Ascending aorta (tissue), 2 donors: ENCODE measurements around the gene CCT2. TPM values are rescaled to one million over a fixed set of nuclear protein-coding genes. Genes with fewer than 3 reads are reported as not detected.
A peak's percentile ranks its signal among the peaks of the same experiment; 100 is the strongest.

Experiments used
- DNase-seq, 2 donors: peaks; one replicate each; pipeline ENCODE4 v3.0.0-alpha.2; 2019; ENCODE audit warnings: low spot score in 2 of 2
- H3K27ac ChIP-seq, 2 donors: fragments of 200-600 bp; sonication (generic); one replicate each; pipeline ENCODE4 v1.5.1; 2016 to 2017; ENCODE audit warnings: mild to moderate bottlenecking in 1 of 2
- H3K27me3 ChIP-seq: fragments of 200-600 bp; sonication (generic); one replicate; pipeline ENCODE4 v1.5.1; 2017
- H3K36me3 ChIP-seq, 2 donors: fragments of 200-600 bp; sonication (generic); one replicate each; pipeline ENCODE4 v1.5.1; 2016
- H3K4me1 ChIP-seq, 2 donors: fragments of 200-600 bp; sonication (generic); one replicate each; pipeline ENCODE4 v1.5.1; 2016 to 2017; ENCODE audit warnings: mild to moderate bottlenecking in 1 of 2
- H3K4me3 ChIP-seq, 2 donors: fragments of 200-600 bp; sonication (generic); one replicate each; pipeline ENCODE4 v1.5.1; 2016 to 2017; ENCODE audit warnings: mild to moderate bottlenecking in 1 of 2
- H3K9me3 ChIP-seq, 2 donors: fragments of 200-600 bp; sonication (generic); one replicate each; pipeline ENCODE4 v1.5.1; 2016
- intact Hi-C: fragments of 100-400 bp; cut with DNase I; formaldehyde crosslinking; loops from one replicate; pipeline ENCODE4 v1.15.1; 2023
- total RNA-seq: library from RNA; depleted of rRNA; stranded (reverse); fragments of >200 nt; gene quantifications from one replicate; pipeline ENCODE4 v1.1.0, GENCODE V29; 2016
- TF ChIP-seq, protein P1 (sequence below), 3 experiments: fragments of 200-600 bp in 2 of 3; fragments of 450-650 bp in 1 of 3; sonication (generic) in 2 of 3; IDR thresholded peaks; one replicate each; pipeline ENCODE4 v1.5.1; 2016 to 2019; ENCODE audit warnings: antibody characterized with exemption in 3 of 3, mild to moderate bottlenecking in 1 of 3, moderate library complexity in 1 of 3

Gene CCT2
- total RNA-seq, 1 donor from 2014 or later = 65.0 TPM

- intact Hi-C loops = no loop called here
- no peak for DNase-seq
- no peak overlapping the region for H3K27ac ChIP-seq
- no peaks in the 10 kb centered on the region for H3K4me1 ChIP-seq
- H3K27me3 ChIP-seq = no peaks in the 10 kb centered on the region
- no peak overlapping the region for H3K4me3 ChIP-seq
- H3K36me3 ChIP-seq = no peaks in the 10 kb centered on the region
- H3K9me3 ChIP-seq = no peaks in the 10 kb centered on the region
- TF ChIP-seq, protein P1, sequence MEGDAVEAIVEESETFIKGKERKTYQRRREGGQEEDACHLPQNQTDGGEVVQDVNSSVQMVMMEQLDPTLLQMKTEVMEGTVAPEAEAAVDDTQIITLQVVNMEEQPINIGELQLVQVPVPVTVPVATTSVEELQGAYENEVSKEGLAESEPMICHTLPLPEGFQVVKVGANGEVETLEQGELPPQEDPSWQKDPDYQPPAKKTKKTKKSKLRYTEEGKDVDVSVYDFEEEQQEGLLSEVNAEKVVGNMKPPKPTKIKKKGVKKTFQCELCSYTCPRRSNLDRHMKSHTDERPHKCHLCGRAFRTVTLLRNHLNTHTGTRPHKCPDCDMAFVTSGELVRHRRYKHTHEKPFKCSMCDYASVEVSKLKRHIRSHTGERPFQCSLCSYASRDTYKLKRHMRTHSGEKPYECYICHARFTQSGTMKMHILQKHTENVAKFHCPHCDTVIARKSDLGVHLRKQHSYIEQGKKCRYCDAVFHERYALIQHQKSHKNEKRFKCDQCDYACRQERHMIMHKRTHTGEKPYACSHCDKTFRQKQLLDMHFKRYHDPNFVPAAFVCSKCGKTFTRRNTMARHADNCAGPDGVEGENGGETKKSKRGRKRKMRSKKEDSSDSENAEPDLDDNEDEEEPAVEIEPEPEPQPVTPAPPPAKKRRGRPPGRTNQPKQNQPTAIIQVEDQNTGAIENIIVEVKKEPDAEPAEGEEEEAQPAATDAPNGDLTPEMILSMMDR (IDR thresholded peaks at IDR 0.05) = no peak
These were observed 42.2 kb downstream of the CCT2 start for GRCh38 chr12:69627501-69627900.

DNA sequence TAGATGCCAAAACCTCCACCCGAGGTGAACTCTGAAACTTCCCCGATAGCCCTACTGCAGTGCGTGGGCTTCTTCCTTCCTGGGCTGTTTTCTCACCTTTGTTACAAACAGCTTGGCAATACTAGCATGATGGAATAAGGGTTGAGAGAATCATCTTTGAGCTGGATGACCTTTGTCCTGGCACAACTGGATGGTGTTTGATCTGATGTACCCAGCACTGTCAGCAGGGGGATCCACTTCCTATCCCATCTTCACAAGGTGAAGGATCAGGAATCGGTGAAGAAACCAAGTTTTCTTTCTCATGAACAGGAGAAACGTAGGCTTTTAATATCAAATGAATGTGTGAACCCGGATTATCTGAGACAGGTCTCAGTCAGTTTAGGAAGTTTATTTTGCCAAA lies 44.9 kb downstream of the CCT2 start:
- no peak for DNase-seq
- H3K9me3 ChIP-seq = no peaks in the 10 kb centered on the region
- H3K27ac ChIP-seq = no peak overlapping the region
- no peak overlapping the region for H3K4me3 ChIP-seq
- no peaks in the 10 kb centered on the region for H3K27me3 ChIP-seq
- TF ChIP-seq, protein P1 (IDR thresholded peaks at IDR 0.05) = no peak
- no peaks in the 10 kb centered on the region for H3K36me3 ChIP-seq
- intact Hi-C loops = no loop called here
- no peaks in the 10 kb centered on the region for H3K4me1 ChIP-seq

- no peaks in the 10 kb centered on the region for H3K9me3 ChIP-seq
- no peaks in the 10 kb centered on the region for H3K27me3 ChIP-seq
- intact Hi-C loops = no loop called here
- DNase-seq = no peak
- H3K4me3 ChIP-seq = no peak overlapping the region
- TF ChIP-seq, protein P1 (IDR thresholded peaks at IDR 0.05) = no peak
- no peaks in the 10 kb centered on the region for H3K36me3 ChIP-seq
- no peak overlapping the region for H3K27ac ChIP-seq
- H3K4me1 ChIP-seq = no peaks in the 10 kb centered on the region
These were observed 47.8 kb downstream of the CCT2 start for GRCh38 chr12:69633061-69633460.

- H3K36me3 ChIP-seq = no peaks in the 10 kb centered on the region
- no peaks in the 10 kb centered on the region for H3K4me1 ChIP-seq
- intact Hi-C loops = loop anchor here (2.0 kb wide), 1 partner anchor 281 kb away; the partner anchor contains the start of gene YEATS4
- no peaks in the 10 kb centered on the region for H3K9me3 ChIP-seq
- no peak overlapping the region for H3K4me3 ChIP-seq
- no peaks in the 10 kb centered on the region for H3K27me3 ChIP-seq
- H3K27ac ChIP-seq = no peak overlapping the region
- DNase-seq = peak in 1 of 2 donors; percentile 65
- TF ChIP-seq, protein P1 (IDR thresholded peaks at IDR 0.05) = peak; percentile 34 to 72 (median 65)
These were observed 54.2 kb downstream of the CCT2 start for GRCh38 chr12:69639400-69640016.

DNA sequence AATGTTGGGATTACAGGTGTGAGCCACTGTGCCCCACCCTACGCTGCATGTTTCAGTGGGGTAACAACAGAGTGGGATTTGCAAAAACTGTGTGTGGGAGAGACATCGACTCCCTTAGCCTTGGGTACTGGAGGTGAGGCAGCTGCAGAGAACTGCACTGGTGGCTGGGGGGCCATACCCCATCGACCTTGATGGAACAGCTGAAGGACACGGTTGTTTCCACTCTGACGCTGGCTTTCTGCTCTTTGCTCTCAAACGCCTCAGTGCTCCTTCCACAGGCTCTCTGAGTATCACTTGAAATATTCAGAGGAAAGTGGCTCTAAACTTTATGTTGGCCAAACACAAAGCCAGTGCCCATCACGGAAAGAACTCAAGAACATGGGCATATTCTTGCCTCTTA lies 56.3 kb downstream of the CCT2 start:
- DNase-seq = peak in 1 of 2 donors; percentile 13
- intact Hi-C loops = no loop called here
- TF ChIP-seq, protein P1 (IDR thresholded peaks at IDR 0.05) = no peak
- H3K36me3 ChIP-seq = no peaks in the 10 kb centered on the region
- no peak overlapping the region for H3K4me3 ChIP-seq
- H3K9me3 ChIP-seq = no peaks in the 10 kb centered on the region
- no peaks in the 10 kb centered on the region for H3K27me3 ChIP-seq
- H3K4me1 ChIP-seq = no peaks in the 10 kb centered on the region
- H3K27ac ChIP-seq = no peak overlapping the region

DNA sequence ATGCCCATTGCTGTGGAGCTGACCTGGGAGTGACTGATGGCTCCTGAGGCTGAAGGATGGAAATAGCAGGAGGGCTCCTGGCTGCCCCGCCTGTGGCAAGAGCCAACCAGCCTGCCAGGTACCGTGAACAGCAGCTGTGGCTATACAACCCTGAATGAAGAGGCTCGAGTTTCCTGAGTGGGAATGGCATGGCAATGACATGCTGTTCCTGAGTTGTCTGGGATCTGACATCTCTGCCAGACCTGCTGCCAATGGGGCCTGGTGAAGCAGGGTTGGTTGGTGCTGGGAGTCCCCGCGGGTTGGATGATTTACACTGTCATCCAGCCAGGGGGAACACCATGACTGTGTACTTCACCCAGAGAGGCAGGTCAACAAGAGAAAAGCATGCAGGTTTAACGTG lies 57.3 kb downstream of the CCT2 start:
- H3K4me3 ChIP-seq = no peak overlapping the region
- H3K27me3 ChIP-seq = no peaks in the 10 kb centered on the region
- no peaks in the 10 kb centered on the region for H3K4me1 ChIP-seq
- DNase-seq = peak in 1 of 2 donors; percentile 40
- intact Hi-C loops = no loop called here
- no peak overlapping the region for H3K27ac ChIP-seq
- H3K9me3 ChIP-seq = no peaks in the 10 kb centered on the region
- no peaks in the 10 kb centered on the region for H3K36me3 ChIP-seq
- TF ChIP-seq, protein P1 (IDR thresholded peaks at IDR 0.05) = no peak
